ENCODE data around the gene PRDX6. TPM values are rescaled to one million over a fixed set of nuclear protein-coding genes. Genes with fewer than 3 reads are reported as not detected.

PRDX6 gene
- total RNA-seq, 1 donor from 2014 or later: 520 TPM

- no peak for TF ChIP-seq EZH2 (IDR thresholded peaks at IDR 0.05; ENCODE audit: insufficient read depth, low read length)
- TF ChIP-seq, protein P1, sequence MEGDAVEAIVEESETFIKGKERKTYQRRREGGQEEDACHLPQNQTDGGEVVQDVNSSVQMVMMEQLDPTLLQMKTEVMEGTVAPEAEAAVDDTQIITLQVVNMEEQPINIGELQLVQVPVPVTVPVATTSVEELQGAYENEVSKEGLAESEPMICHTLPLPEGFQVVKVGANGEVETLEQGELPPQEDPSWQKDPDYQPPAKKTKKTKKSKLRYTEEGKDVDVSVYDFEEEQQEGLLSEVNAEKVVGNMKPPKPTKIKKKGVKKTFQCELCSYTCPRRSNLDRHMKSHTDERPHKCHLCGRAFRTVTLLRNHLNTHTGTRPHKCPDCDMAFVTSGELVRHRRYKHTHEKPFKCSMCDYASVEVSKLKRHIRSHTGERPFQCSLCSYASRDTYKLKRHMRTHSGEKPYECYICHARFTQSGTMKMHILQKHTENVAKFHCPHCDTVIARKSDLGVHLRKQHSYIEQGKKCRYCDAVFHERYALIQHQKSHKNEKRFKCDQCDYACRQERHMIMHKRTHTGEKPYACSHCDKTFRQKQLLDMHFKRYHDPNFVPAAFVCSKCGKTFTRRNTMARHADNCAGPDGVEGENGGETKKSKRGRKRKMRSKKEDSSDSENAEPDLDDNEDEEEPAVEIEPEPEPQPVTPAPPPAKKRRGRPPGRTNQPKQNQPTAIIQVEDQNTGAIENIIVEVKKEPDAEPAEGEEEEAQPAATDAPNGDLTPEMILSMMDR (IDR thresholded peaks at IDR 0.05; ENCODE audit: insufficient read depth, low read depth, low read length): no peak
- H3K27ac Mint-ChIP-seq (ENCODE audit: unreplicated experiment): no peak overlapping the region
Measured at GRCh38 chr1:173430677-173431303, 46.3 kb upstream of the PRDX6 start.

DNA sequence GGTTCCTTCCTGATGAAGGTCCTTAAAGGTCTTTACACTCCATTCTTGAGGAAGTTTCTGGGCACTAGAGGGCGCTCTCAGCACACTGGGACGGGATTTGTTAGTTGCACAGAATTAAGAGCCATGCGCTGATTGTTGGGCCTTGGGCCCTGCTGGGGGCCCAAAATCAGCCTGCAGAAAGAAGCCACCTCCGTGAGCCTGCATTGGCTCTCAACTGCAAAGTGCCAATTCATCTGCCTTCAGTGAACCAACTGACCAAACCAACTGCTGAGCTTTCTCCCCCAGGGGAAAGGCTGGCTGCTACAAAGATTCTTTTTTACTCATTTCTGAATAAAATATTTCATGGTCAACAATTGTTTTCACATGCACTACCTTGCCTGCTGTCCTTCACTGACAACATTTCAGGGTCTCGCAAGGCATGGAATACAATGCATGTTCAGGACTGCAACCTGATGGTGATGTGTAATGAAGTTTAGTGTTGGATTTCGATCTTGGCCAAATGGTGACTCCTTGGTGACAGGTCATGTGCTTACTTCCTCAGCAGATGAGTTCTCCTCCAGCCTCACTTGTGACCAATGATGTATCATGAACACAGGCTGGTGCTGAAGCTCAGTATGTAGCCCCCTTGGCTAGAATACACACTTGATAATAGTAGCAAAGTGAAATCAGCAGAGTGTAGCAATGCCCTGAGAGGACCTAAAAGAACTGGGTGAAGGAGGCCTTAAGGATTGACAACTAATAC lies 45.7 kb upstream of the PRDX6 start:
- Mint-ChIP-seq H3K4me1 (ENCODE audit: low read depth, unreplicated experiment) (peaks cover 22% of the 10 kb centered on the region), H3K27ac (ENCODE audit: unreplicated experiment) (no peak overlapping the region), H3K4me3 (ENCODE audit: unreplicated experiment) (no peak overlapping the region), H3K36me3 (ENCODE audit: low read depth, unreplicated experiment) (no peaks in the 10 kb centered on the region), H3K27me3 (ENCODE audit: low read depth, unreplicated experiment) (no peaks in the 10 kb centered on the region), H3K9me3 (ENCODE audit: unreplicated experiment) (no peaks in the 10 kb centered on the region)
- TF ChIP-seq, protein P1 (IDR thresholded peaks at IDR 0.05; ENCODE audit: insufficient read depth, low read depth, low read length): peak; percentile 92
- TF ChIP-seq EZH2 (IDR thresholded peaks at IDR 0.05; ENCODE audit: insufficient read depth, low read length): no peak
- H3K4me2 ChIP-seq (ENCODE audit: low read length): no peak overlapping the region
- no peaks in the 10 kb centered on the region for H3K27me3 ChIP-seq (ENCODE audit: insufficient read depth, low read length)
- H3K4me1 ChIP-seq (ENCODE audit: insufficient read depth, low read length): peaks cover 17% of the 10 kb centered on the region
- no peaks in the 10 kb centered on the region for H3K9me3 ChIP-seq (ENCODE audit: insufficient read depth, low read depth, low read length)
- H3K79me2 ChIP-seq (ENCODE audit: insufficient read depth, low read length): no peaks in the 10 kb centered on the region
- no peaks in the 10 kb centered on the region for H3K36me3 ChIP-seq (ENCODE audit: insufficient read depth, low read length)
- H2AFZ ChIP-seq (ENCODE audit: low read depth, low read length): no peak overlapping the region
- no peak overlapping the region for H3K27ac ChIP-seq (ENCODE audit: low read depth, low read length)
- no peak overlapping the region for H3K4me3 ChIP-seq (ENCODE audit: insufficient read depth, low read depth, low read length)
- DNase-seq (ENCODE audit: low read depth) (peak; percentile 67), FAIRE-seq (no peak)
- no peaks in the 10 kb centered on the region for H4K20me1 ChIP-seq (ENCODE audit: insufficient read depth, low read length)
- H3K9ac ChIP-seq (ENCODE audit: low read length): no peak overlapping the region

More at GRCh38 chr1:173430677-173431303, 46.3 kb upstream of the PRDX6 start:
- Histone ChIP-seq H3K4me1 (ENCODE audit: insufficient read depth, low read length) (peaks cover 17% of the 10 kb centered on the region), H3K9ac (ENCODE audit: low read length) (peak overlapping the region; percentile 50), H3K79me2 (ENCODE audit: insufficient read depth, low read length) (no peaks in the 10 kb centered on the region), H2AFZ (ENCODE audit: low read depth, low read length) (no peak overlapping the region), H3K27ac (ENCODE audit: low read depth, low read length) (no peak overlapping the region), H4K20me1 (ENCODE audit: insufficient read depth, low read length) (no peaks in the 10 kb centered on the region), H3K4me2 (ENCODE audit: low read length) (peak overlapping the region; percentile 84), H3K27me3 (ENCODE audit: insufficient read depth, low read length) (no peaks in the 10 kb centered on the region), H3K4me3 (ENCODE audit: insufficient read depth, low read depth, low read length) (no peak overlapping the region), H3K36me3 (ENCODE audit: insufficient read depth, low read length) (no peaks in the 10 kb centered on the region), H3K9me3 (ENCODE audit: insufficient read depth, low read depth, low read length) (no peaks in the 10 kb centered on the region)
- no peak for DNase-seq (ENCODE audit: low read depth)
- Mint-ChIP-seq H3K4me3 (ENCODE audit: unreplicated experiment) (no peak overlapping the region), H3K4me1 (ENCODE audit: low read depth, unreplicated experiment) (peaks cover 22% of the 10 kb centered on the region), H3K27me3 (ENCODE audit: low read depth, unreplicated experiment) (no peaks in the 10 kb centered on the region), H3K36me3 (ENCODE audit: low read depth, unreplicated experiment) (no peaks in the 10 kb centered on the region), H3K9me3 (ENCODE audit: unreplicated experiment) (no peaks in the 10 kb centered on the region)
- FAIRE-seq: no peak

GRCh38 chr1:173432331-173432730 lies 44.8 kb upstream of the PRDX6 start:
- H3K79me2 ChIP-seq (ENCODE audit: insufficient read depth, low read length): no peaks in the 10 kb centered on the region
- Mint-ChIP-seq H3K36me3 (ENCODE audit: low read depth, unreplicated experiment) (no peaks in the 10 kb centered on the region), H3K9me3 (ENCODE audit: unreplicated experiment) (no peaks in the 10 kb centered on the region), H3K27me3 (ENCODE audit: low read depth, unreplicated experiment) (no peaks in the 10 kb centered on the region), H3K4me1 (ENCODE audit: low read depth, unreplicated experiment) (peaks cover 21% of the 10 kb centered on the region), H3K27ac (ENCODE audit: unreplicated experiment) (no peak overlapping the region), H3K4me3 (ENCODE audit: unreplicated experiment) (no peak overlapping the region)
- no peak overlapping the region for H2AFZ ChIP-seq (ENCODE audit: low read depth, low read length)
- no peak for FAIRE-seq
- no peak overlapping the region for H3K4me3 ChIP-seq (ENCODE audit: insufficient read depth, low read depth, low read length)
- H3K36me3 ChIP-seq (ENCODE audit: insufficient read depth, low read length): no peaks in the 10 kb centered on the region
- no peak overlapping the region for H3K27ac ChIP-seq (ENCODE audit: low read depth, low read length)
- H3K4me1 ChIP-seq (ENCODE audit: insufficient read depth, low read length): peaks cover 17% of the 10 kb centered on the region
- no peak overlapping the region for H3K4me2 ChIP-seq (ENCODE audit: low read length)
- no peaks in the 10 kb centered on the region for H4K20me1 ChIP-seq (ENCODE audit: insufficient read depth, low read length)
- TF ChIP-seq, protein P1 (IDR thresholded peaks at IDR 0.05; ENCODE audit: insufficient read depth, low read depth, low read length): no peak
- no peak for TF ChIP-seq EZH2 (IDR thresholded peaks at IDR 0.05; ENCODE audit: insufficient read depth, low read length)
- no peaks in the 10 kb centered on the region for H3K27me3 ChIP-seq (ENCODE audit: insufficient read depth, low read length)
- DNase-seq (ENCODE audit: low read depth): no peak
- H3K9me3 ChIP-seq (ENCODE audit: insufficient read depth, low read depth, low read length): no peaks in the 10 kb centered on the region
- no peak overlapping the region for H3K9ac ChIP-seq (ENCODE audit: low read length)

Measured in astrocyte (in vitro differentiated cells and primary cell).